GM19239 (cell line): ENCODE measurements around the gene TMCC1.
"Not testable (repeated sequence)": the region's sequence is repeated elsewhere in the genome, so short reads cannot be mapped to it uniquely, and the experiment has no call there.

Source experiments
- DNase-seq: peaks from one replicate; pipeline ENCODE4 v3.0.0; 2011; ENCODE audit warnings: low spot score; ENCODE audit not compliant: insufficient read length
- FAIRE-seq: peaks from 2 replicates; lab custom pipeline; 2011; peaks lifted over from hg19 to GRCh38; lab: Jason Lieb, UNC

TMCC1 gene

DNA sequence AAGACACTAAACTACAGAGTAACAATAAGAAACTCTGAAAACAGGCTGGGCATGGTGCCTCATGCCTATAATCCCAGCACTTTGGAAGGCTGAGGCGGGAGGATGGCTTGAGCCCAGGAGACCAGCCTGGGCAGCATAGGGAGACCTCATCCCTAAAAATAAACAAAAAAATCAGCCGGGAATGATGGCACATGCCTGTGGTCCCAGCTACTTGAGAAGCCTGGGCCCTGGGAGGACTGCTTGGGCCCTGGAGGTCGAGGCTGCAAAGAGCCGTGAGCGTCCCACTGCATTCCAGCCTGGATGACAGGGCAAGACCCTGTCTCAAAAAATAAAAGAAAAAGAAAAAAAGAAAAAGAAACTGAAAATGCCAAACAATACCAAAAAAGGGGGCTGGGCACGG, 55.4 kb downstream of the TMCC1 start:
- no peak for DNase-seq
- FAIRE-seq = no peak

DNA sequence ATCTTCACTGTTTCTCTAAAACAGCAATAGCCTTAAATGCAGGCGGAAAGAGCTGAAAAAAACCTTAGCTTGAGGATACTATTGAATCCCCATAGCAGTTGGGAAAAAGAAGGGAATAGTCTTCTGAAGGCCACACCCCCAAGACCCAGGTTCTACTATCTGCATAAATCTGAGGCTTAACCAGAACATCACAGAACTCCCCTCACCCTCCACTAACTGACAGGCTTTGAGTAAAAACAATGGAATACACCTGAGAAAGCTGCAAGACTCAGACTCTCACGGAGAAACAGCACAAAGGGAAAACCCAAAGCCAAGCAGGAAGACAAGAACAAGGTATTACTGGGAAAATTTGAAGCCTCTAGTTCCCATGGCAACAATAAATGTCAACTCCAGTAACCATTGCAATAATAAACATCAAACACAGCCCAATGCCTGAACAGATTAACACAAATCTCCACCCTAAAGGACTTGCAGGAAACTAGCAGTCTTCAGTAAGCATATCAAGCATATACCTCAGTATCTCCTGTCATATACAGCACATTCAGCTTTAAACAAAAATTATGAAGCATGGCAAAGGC, 56.4 kb downstream of the TMCC1 start:
- DNase-seq = no peak
- FAIRE-seq = no peak

DNA sequence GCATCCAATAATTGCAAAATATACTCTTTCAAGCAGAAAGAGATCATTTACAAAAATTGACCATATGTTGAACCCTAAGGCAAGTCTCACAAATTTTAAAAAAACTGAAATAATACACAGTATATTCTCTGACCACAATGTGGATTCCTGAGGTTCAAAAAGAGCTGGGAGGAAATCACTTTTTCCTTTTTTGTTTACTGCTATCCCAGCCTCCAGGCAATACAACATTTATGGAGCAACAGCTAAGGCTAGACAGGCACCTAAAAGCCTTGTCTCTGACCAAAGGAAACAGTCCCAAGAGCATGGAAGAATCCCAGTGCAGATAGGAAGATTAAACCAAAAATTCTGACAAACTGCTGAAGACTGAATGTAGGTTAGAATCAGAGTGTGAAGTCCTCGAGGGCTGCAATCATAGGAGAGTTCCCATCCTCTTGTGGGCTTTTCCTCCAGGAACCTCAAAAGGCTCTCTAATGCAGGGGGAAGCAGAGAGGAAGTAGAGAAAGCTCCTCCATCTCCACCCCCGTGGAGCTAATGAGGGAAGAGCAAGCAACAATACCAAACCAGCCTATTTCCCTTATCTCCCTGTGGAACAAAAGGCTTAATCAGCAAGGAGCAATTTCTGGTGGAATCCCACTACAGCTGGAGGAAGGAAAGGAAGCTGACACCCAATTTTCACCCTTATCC, 57.0 kb downstream of the TMCC1 start:
- no peak for FAIRE-seq
- DNase-seq = no peak

GRCh38 chr3:129835198-129835597, 58.3 kb downstream of the TMCC1 start:
- FAIRE-seq (no peak), DNase-seq (no peak)

DNA sequence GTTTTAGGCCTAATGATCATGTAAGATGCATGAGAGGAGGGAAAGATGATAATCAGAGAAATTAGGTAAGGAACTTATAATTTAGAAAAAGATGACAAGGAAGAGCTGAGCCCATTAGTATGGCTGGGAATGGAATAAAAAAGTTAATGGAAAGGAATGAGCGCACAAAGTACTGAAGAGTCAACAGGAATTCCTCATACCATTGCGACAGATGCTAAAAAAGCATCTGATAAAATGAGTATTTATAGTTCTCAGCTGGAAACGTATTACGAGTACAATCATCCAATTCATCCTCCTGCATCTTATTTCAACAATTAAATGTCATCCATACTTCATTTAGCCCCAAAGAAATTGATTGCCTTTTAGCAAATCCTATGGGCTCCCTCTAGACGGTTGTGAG, 58.9 kb downstream of the TMCC1 start:
- FAIRE-seq (no peak), DNase-seq (no peak)

DNA sequence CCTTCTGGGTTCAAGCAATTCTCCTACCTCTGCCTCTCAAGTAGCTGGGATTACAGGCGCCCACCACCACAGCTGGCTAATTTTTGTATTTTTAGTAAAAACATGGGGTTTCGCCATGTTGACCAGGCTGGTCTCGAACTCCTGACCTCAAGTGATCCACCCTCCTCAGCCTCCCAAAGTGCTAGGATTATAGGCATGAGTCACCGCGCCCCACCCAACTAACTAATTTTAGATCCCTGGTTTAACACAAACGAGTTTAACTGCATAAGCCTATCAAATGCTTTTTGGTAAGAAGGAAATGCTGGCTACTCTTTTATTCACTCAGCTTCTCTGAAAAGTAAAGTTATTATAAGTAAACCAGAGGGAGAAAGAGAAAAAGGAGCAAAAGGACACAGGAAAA, 61.6 kb downstream of the TMCC1 start:
- not testable (repeated sequence) for FAIRE-seq, DNase-seq

DNA sequence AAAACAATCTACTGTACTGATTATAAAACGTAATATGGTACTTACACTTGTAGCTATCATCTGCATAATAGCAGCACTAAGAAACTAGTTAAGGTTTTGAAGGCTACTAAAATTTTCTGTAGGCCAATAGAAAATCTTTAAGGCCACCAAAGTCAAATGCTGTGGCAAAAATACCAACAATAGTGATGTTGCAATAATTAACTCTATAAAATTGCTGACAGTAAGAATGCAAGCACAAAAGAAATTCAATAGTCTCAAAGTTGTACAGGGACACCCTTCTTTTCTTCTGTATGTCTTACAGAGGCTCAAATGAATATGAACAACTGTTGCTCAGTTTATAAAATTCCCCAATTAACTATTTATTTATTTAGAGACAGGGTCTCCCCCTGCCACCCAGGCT, 62.0 kb downstream of the TMCC1 start:
- FAIRE-seq (no peak), DNase-seq (no peak)

DNA sequence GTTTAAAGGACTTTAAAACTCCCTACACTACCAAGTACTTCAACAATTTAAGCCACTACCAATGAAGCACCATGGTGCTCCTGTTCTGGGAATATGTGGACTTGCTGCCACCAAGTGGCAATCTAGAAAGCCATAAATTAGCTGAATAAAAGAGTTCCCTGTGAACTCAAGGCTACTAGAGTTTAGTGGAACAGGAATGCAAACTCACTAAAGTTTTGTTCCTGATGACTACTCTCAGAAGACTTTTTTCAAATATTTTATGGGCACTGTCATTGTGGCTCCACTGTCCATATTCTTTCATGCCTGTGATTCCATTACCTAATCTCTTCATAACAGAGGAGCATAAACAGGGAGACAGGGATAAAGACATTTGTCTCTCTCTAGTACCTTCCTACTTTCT, 63.9 kb downstream of the TMCC1 start:
- no peak for DNase-seq
- peak; percentile 59 for FAIRE-seq

- peak; percentile 99 for FAIRE-seq
- peak; percentile 4 for DNase-seq
These were observed 65.7 kb downstream of the TMCC1 start for GRCh38 chr3:129827765-129828164.

DNA sequence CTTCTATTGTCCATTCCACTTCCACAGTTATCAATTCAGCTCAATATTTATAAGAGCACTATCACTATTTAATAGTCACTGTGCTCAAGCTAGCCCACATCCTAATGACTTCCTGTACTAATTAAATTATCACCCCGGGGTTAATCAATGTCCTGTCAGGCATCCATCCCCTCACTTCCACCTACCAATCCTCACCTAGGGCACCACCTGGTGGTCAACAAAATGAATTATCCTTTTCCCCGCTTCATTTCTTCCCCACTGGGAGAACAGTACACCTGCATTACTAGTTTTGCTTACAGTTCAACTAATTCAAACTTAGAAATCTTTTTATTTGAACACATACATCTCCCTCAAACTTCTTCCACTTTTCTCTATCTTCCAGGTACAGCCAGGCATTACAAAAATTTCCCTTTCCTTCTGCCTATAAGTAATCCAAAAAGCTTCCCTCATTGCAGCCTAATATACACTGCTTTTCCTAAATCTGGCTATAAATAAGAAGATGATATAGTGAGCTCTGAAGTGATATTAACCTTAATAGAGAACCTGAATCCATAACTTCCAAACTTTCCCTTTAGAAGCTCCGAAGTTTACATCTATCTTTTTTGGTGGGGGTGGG, 68.5 kb downstream of the TMCC1 start:
- FAIRE-seq (peak; percentile 99), DNase-seq (peak; percentile 12)

- no peak for FAIRE-seq
These were observed 70.8 kb downstream of the TMCC1 start for GRCh38 chr3:129822679-129823078.

GRCh38 chr3:129822241-129822640, 71.3 kb downstream of the TMCC1 start:
- DNase-seq = no peak
- FAIRE-seq = no peak

More at GRCh38 chr3:129822679-129823078, 70.8 kb downstream of the TMCC1 start:
- DNase-seq = no peak

DNA sequence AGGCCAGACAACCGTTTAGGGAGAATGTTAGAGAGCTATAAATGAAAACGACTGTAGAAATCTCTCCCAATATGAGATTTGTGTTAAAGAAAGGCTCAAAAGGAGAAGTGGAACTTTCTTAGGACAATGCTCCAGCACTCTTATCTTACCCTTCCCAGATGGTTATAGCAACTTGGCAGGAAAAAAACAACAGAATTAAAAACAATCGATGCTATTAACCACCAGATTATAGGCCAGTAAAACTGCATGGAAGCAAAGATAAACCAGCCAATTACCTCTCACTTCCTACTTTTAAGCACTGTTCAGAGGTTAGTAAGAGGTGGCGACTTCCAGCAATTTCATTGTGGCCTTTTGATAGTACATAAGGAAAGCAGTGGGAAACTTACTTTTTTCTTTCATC, 72.9 kb downstream of the TMCC1 start:
- no peak for DNase-seq
- FAIRE-seq = peak; percentile 64

- DNase-seq (no peak), FAIRE-seq (no peak)
These were observed 80.9 kb downstream of the TMCC1 start for GRCh38 chr3:129812589-129812988.

- FAIRE-seq (no peak), DNase-seq (no peak)
These were observed 84.2 kb downstream of the TMCC1 start for GRCh38 chr3:129809297-129809696.

GRCh38 chr3:129796146-129796545, 97.4 kb downstream of the TMCC1 start:
- DNase-seq (no peak), FAIRE-seq (no peak)

DNA sequence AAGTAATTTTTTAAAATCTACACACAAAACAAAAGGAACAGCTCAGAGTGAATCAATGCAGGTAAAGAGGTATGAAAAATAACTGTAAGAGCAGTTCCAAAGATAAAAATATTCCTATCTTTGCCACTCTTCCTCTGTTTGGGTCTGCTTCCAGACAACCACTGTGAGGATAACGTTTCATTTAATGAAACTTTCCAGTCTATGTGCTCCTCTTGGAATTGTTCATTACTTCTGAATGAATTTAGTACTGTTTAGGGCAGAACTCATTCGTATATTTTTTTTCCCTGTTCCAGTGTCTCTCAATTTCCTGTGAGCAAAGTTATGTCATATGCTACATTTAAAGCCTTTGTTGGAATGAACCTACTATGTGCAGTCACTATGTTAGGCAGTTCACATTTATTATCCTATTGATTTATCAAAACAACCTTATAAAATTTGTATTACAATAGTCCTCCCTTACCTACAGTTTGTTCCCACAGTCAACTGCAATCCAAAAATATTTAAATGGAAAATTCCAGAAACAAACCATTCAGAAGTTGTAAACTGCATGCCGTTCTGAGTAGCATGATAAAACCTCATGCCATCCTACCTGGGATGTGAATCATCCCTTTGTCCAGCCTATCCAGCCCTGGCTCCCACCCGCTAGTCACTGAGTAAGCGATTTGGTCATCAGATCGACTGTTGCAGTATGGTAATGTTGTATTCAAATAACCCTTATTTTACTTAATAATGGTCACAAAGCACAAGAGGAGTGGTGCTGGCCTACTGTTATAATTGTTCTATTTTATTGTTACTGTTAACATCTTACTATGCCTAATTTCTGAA, 98.1 kb downstream of the TMCC1 start:
- FAIRE-seq (peak; percentile 45), DNase-seq (no peak)

DNA sequence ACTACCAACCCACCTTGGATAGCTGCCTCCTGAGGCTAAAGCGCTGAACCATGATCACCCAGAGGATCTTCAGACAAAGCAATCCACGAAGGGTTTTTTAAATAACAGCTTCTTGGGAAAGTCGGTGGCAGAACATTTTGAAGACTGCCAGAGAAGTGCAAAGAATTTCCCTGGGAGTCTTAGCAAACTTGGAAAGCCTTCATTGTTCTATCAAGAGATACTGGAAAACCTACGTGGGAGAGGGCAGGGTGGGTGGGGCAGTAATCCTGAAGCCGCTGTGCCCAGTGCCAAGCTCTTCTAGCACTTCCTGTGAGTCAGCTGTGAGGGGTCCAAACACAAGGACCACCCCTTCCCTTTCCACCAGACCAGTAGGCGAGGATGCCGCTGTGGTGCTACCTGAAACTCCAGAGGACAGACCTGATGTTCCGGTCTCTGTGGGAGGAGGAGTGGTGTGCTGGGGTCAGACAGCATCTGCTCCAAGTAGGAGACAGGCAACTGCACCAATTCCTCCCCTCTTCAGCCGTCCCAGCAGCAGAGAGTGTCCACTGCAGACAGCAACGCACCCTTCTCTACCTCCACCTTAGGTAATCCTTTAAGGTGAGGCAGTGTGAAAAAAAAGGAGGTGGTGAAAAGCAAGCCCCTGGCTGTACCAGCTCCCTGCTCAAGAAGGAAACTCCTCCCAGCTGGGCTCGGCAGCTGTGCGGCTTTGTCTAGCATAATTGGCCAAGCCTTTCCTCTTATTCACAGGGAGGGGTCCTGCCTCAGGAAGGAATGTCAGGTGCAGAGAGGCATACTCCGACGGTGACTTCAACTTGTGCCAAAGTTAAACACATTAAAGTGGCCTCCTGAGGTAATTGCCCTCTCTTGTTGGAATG, 99.0 kb downstream of the TMCC1 start:
- DNase-seq (no peak), FAIRE-seq (no peak)

DNA sequence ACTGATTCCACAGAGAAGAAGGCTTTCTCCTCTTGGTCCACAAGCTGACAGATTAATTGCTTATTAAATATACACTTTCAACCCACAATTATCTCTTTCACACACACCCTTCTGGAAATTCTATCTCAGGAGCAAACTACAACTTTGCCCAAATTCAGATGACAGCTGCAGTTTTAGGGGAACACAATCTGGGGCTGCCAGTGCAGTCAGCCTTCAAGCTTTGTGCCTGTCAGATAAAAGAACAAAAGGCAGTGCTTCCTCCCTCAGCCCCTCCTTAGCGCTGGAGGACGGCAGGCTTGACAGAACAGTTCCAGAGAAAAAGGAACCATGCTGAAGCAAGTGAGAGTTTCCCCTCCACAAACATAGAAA, 99.6 kb downstream of the TMCC1 start:
- no peak for DNase-seq
- no peak for FAIRE-seq

GRCh38 chr3:129793319-129793718, 100.2 kb downstream of the TMCC1 start:
- FAIRE-seq (peak; percentile 67), DNase-seq (no peak)
